OCI-LY7 (cell line): ENCODE results near the gene SDR39U1.

Experiments used
- EZH2phosphoT487 ChIP-seq: fragments of 200-600 bp; sonication (generic); IDR thresholded peaks from 2 replicates; pipeline ENCODE4 v1.6.1; 2018; ENCODE audit warnings: low read depth, borderline replicate concordance, mild to moderate bottlenecking, mixed run types, antibody characterized with exemption, low read length, moderate library complexity, mixed read lengths
- TF ChIP-seq, protein P1 (sequence below): fragments of 200-600 bp; sonication (generic); conservative IDR thresholded peaks from 2 replicates; pipeline ENCODE4 v1.5.1; 2014; ENCODE audit warnings: mild to moderate bottlenecking, antibody characterized with exemption, low read length, moderate library complexity, mixed read lengths

- TF ChIP-seq, protein P1, sequence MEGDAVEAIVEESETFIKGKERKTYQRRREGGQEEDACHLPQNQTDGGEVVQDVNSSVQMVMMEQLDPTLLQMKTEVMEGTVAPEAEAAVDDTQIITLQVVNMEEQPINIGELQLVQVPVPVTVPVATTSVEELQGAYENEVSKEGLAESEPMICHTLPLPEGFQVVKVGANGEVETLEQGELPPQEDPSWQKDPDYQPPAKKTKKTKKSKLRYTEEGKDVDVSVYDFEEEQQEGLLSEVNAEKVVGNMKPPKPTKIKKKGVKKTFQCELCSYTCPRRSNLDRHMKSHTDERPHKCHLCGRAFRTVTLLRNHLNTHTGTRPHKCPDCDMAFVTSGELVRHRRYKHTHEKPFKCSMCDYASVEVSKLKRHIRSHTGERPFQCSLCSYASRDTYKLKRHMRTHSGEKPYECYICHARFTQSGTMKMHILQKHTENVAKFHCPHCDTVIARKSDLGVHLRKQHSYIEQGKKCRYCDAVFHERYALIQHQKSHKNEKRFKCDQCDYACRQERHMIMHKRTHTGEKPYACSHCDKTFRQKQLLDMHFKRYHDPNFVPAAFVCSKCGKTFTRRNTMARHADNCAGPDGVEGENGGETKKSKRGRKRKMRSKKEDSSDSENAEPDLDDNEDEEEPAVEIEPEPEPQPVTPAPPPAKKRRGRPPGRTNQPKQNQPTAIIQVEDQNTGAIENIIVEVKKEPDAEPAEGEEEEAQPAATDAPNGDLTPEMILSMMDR = no peak
- TF ChIP-seq EZH2phosphoT487 = no peak
These were observed 704 bp downstream of the SDR39U1 start for GRCh38 chr14:24441904-24442239.
